ENCODE data around the gene SERPINA6. TPM values are rescaled to one million over a fixed set of nuclear protein-coding genes. Genes with fewer than 3 reads are reported as not detected.

SERPINA6 gene
- total RNA-seq, 1 donor from 2014 or later: not detected

DNA sequence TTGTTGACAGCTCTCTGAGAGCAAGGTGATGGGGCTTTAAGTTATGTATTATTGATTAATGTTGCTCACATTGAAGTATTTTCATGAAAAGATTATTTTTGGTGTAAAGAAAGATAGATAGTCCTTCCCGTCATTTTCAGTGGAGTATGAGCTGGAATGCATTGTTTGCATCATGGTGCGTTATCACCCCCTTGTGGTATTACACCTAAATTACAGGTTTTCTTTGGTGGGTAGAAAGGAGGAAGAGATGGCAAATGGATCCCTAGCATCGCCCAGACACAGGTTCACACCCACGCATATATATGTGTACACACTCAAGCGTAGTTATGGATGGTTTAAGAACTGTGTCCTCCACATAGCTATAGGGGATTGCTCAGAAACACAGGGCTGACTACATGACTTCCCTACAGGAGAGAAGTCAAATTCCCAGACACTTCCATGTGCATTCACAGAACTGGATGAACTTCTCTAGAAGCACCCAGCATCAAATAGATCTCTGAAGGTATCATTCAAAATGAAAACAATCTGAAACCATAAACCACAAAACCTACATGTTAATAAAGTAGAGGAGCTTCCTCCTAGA, 15.6 kb downstream of the SERPINA6 start:
- Histone ChIP-seq H3K4me3 (ENCODE audit: insufficient read depth, low read depth, low read length) (no peak overlapping the region), H3K79me2 (ENCODE audit: insufficient read depth, low read length) (no peaks in the 10 kb centered on the region), H3K9ac (ENCODE audit: low read length) (no peak overlapping the region), H3K4me2 (ENCODE audit: low read length) (no peak overlapping the region), H4K20me1 (ENCODE audit: insufficient read depth, low read length) (no peaks in the 10 kb centered on the region), H2AFZ (ENCODE audit: low read depth, low read length) (no peak overlapping the region), H3K27ac (ENCODE audit: low read depth, low read length) (no peak overlapping the region), H3K9me3 (ENCODE audit: insufficient read depth, low read depth, low read length) (peaks cover 3% of the 10 kb centered on the region), H3K27me3 (ENCODE audit: insufficient read depth, low read length) (no peaks in the 10 kb centered on the region), H3K36me3 (ENCODE audit: insufficient read depth, low read length) (no peaks in the 10 kb centered on the region), H3K4me1 (ENCODE audit: insufficient read depth, low read length) (no peaks in the 10 kb centered on the region)
- no peaks in the 10 kb centered on the region for H3K36me3 Mint-ChIP-seq (ENCODE audit: low read depth, unreplicated experiment)
- H3K9me3 Mint-ChIP-seq (ENCODE audit: unreplicated experiment): peaks cover 16% of the 10 kb centered on the region
- no peak for DNase-seq (ENCODE audit: low read depth)
- H3K4me3 Mint-ChIP-seq (ENCODE audit: unreplicated experiment): no peak overlapping the region
- FAIRE-seq: no peak
- H3K27ac Mint-ChIP-seq (ENCODE audit: unreplicated experiment): no peak overlapping the region
- TF ChIP-seq, protein P1, sequence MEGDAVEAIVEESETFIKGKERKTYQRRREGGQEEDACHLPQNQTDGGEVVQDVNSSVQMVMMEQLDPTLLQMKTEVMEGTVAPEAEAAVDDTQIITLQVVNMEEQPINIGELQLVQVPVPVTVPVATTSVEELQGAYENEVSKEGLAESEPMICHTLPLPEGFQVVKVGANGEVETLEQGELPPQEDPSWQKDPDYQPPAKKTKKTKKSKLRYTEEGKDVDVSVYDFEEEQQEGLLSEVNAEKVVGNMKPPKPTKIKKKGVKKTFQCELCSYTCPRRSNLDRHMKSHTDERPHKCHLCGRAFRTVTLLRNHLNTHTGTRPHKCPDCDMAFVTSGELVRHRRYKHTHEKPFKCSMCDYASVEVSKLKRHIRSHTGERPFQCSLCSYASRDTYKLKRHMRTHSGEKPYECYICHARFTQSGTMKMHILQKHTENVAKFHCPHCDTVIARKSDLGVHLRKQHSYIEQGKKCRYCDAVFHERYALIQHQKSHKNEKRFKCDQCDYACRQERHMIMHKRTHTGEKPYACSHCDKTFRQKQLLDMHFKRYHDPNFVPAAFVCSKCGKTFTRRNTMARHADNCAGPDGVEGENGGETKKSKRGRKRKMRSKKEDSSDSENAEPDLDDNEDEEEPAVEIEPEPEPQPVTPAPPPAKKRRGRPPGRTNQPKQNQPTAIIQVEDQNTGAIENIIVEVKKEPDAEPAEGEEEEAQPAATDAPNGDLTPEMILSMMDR (IDR thresholded peaks at IDR 0.05; ENCODE audit: insufficient read depth, low read depth, low read length): no peak
- TF ChIP-seq EZH2 (IDR thresholded peaks at IDR 0.05; ENCODE audit: insufficient read depth, low read length): no peak
- no peaks in the 10 kb centered on the region for H3K4me1 Mint-ChIP-seq (ENCODE audit: low read depth, unreplicated experiment)
- H3K27me3 Mint-ChIP-seq (ENCODE audit: low read depth, unreplicated experiment): peaks cover 3% of the 10 kb centered on the region

DNA sequence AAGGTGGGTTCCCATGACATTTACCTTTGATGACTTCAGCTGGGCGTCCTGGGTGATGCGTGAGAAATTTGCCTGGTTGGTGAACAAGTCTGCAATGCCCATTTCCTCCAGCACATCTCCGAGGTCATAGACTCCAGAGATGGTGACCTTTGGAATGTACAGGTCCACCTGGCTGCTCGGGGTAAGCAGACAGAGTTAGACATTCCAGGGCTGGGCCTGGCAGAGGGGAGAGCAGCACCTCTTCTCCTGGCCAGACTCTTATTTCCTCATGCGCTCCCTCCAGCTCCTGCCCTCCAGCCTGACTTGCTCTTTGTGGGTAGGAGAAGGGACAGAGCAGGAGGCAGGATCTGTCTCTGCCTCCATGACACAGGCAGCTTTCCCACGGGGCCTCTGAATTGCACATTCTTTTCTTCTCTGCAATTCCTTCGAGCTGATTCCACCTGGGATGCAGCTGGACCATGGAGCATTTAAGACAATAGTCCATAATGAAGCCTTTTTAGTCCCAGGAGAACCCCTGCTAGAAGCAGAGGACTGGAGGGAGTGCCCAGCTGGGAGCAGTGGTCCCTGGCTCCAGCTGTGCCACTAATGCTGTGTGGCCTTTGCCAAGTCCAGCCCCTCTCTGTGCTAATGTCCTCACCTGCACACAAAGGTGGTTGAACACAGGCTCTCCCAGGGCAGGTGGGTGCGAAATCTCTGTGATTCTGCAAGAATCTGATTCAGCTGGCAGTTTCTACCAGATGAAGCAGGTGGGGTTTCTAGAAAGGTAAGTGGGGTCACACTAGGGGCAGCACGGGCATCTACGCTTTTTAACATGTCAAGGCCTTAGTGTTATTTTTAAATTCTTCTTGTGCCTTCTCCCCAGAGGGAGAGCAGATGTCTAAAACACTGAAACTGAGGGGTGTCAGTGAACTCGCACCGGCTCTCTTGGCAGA, 16.8 kb downstream of the SERPINA6 start:
- no peaks in the 10 kb centered on the region for H3K27me3 ChIP-seq (ENCODE audit: insufficient read depth, low read length)
- Mint-ChIP-seq H3K4me3 (ENCODE audit: unreplicated experiment) (no peak overlapping the region), H3K4me1 (ENCODE audit: low read depth, unreplicated experiment) (no peaks in the 10 kb centered on the region), H3K27me3 (ENCODE audit: low read depth, unreplicated experiment) (no peaks in the 10 kb centered on the region), H3K27ac (ENCODE audit: unreplicated experiment) (no peak overlapping the region), H3K36me3 (ENCODE audit: low read depth, unreplicated experiment) (no peaks in the 10 kb centered on the region), H3K9me3 (ENCODE audit: unreplicated experiment) (peaks cover 16% of the 10 kb centered on the region)
- peaks cover 3% of the 10 kb centered on the region for H3K9me3 ChIP-seq (ENCODE audit: insufficient read depth, low read depth, low read length)
- H3K79me2 ChIP-seq (ENCODE audit: insufficient read depth, low read length): no peaks in the 10 kb centered on the region
- H4K20me1 ChIP-seq (ENCODE audit: insufficient read depth, low read length): no peaks in the 10 kb centered on the region
- no peak overlapping the region for H2AFZ ChIP-seq (ENCODE audit: low read depth, low read length)
- H3K27ac ChIP-seq (ENCODE audit: low read depth, low read length): no peak overlapping the region
- no peak overlapping the region for H3K4me2 ChIP-seq (ENCODE audit: low read length)
- H3K36me3 ChIP-seq (ENCODE audit: insufficient read depth, low read length): no peaks in the 10 kb centered on the region
- H3K4me3 ChIP-seq (ENCODE audit: insufficient read depth, low read depth, low read length): no peak overlapping the region
- no peak for TF ChIP-seq EZH2 (IDR thresholded peaks at IDR 0.05; ENCODE audit: insufficient read depth, low read length)
- TF ChIP-seq, protein P1 (IDR thresholded peaks at IDR 0.05; ENCODE audit: insufficient read depth, low read depth, low read length): no peak
- no peak overlapping the region for H3K9ac ChIP-seq (ENCODE audit: low read length)
- no peak for FAIRE-seq
- no peak for DNase-seq (ENCODE audit: low read depth)
- no peaks in the 10 kb centered on the region for H3K4me1 ChIP-seq (ENCODE audit: insufficient read depth, low read length)

All from astrocyte (in vitro differentiated cells and primary cell).